Right cardiac atrium (tissue), 5 donors: ENCODE measurements around the gene TADA2B. TPM values are rescaled to one million over a fixed set of nuclear protein-coding genes. Genes with fewer than 3 reads are reported as not detected.

Experiments used
- ATAC-seq, 2 donors: fragments of 200-7000 bp; cut with Tn5 transposase; one replicate each; pipeline versions ENCODE4 v1.8.0 to v1.9.1; 2020; ENCODE audit warnings: moderate library complexity in 2 of 2, mild to moderate bottlenecking in 1 of 2
- DNase-seq, 3 donors: peaks; one replicate each; pipeline ENCODE4 v3.0.0-alpha.2; 2020
- H3K27ac ChIP-seq: one replicate; pipeline ENCODE4 v1.5.1; 2013; ENCODE audit warnings: mild to moderate bottlenecking, low read length, control low read depth, moderate library complexity
- H3K27me3 ChIP-seq: one replicate; pipeline ENCODE4 v1.6.1; 2013; ENCODE audit not compliant: control insufficient read depth, insufficient read depth
- H3K4me1 ChIP-seq: one replicate; pipeline ENCODE4 v1.6.1; 2013; ENCODE audit warnings: low read length; ENCODE audit not compliant: control insufficient read depth, insufficient read depth
- H3K4me3 ChIP-seq: one replicate; pipeline ENCODE4 v1.5.1; 2013; ENCODE audit warnings: low read length, control low read depth
- H3K9me3 ChIP-seq: one replicate; pipeline ENCODE4 v1.6.1; 2013; ENCODE audit warnings: low read length; ENCODE audit not compliant: control insufficient read depth
- WGBS: extraction: QIAGEN DNeasy Blood & Tissue Kit; methylation state at CpG from one replicate; pipeline ENCODE4 v1.1.7; 2013; 5-methylcytosine and 5-hydroxymethylcytosine counted together
- intact Hi-C, 4 donors: fragments of 100-400 bp; cut with DNase I; formaldehyde crosslinking; loops; one replicate each; pipeline versions ENCODE4 v1.11.0 to v1.14.0; 2022 to 2023
- polyA plus RNA-seq: library from polyadenylated mRNA; stranded (reverse); fragments of 200-250 nt; gene quantifications from one replicate; pipeline ENCODE4 v1.2.3, GENCODE V29; 2013
- total RNA-seq, 4 donors: library from RNA; stranded (reverse); fragmentation: NEBNext Ultra II Directional; extraction: Animal tissue kit (Norgen Biotek cat#: 25700); gene quantifications; one replicate each; pipeline ENCODE4 v1.2.1, GENCODE V29; 2021
- donor health status: healthy with polysubstance abuse.
- donor health status: DM: no; HTN: yes; CAD: no.
- donor health status: DM: no; HTN: no; CAD: no.
- donor health status: DM: no; HTN: yes; CAD: no; lungs with severe emphysema.
- donor health status: DM: yes; HTN: yes; CAD: no.

TADA2B gene
- total and polyA plus RNA-seq, 5 donors, result 19.7 to 35.6 (median 30.5) TPM

DNA sequence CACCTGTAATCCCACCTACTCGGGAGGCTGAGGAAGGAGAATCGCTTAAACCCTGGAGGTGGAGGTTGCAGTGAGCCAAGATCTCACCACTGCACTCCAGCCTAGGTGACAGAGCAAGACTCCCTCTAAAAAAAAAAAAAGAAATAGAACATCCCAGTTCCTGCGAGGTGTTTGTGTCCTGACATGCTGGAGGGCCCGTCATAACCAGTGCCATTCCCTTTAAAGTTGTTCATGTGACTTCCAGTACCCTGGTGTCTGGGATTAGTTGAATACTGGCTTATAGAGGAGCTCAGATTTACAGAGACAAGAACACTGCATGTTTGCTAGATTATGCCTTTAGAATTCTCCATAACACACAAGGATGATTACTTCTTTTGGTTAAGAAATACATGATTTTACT, 37.6 kb upstream of the TADA2B start:
- 90% methylated on average over 4 of the region's 4 CpGs for WGBS
- no peaks in the 10 kb centered on the region for H3K9me3 ChIP-seq
- intact Hi-C loops, result no loop called here

DNA sequence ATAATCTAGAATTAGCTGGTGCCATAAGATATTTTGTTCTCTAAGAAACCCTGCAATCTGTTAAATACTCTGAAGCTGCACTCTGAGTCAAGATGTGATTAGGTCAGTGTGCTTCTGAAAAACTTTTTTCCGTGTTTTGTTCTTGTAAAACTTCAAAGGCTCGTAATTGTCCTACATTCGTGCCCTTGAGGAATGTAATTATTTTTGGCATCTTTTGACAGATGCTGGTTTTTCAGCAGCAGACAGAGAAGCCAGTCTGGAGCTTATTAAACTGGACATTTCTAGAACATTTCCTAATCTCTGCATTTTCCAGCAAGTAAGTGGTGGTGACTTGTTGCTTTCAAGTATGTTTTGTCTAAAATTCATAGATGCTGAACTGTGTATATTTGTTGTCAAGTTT, 36.8 kb upstream of the TADA2B start:
- intact Hi-C loops, result no loop called here
- H3K27ac ChIP-seq, result no peak overlapping the region
- no peaks in the 10 kb centered on the region for H3K27me3 ChIP-seq
- H3K4me1 ChIP-seq, result no peaks in the 10 kb centered on the region
- DNase-seq (no peak), ATAC-seq (no peak)
- WGBS, result 70% methylated on average over 3 of the region's 3 CpGs
- H3K9me3 ChIP-seq, result no peaks in the 10 kb centered on the region
- H3K4me3 ChIP-seq, result no peak overlapping the region

More for the DNA sequence above, 37.6 kb upstream of the TADA2B start:
- no peak for DNase-seq
- H3K27ac ChIP-seq, result no peak overlapping the region
- H3K4me1 ChIP-seq, result no peaks in the 10 kb centered on the region
- H3K27me3 ChIP-seq, result no peaks in the 10 kb centered on the region
- no peak overlapping the region for H3K4me3 ChIP-seq
- ATAC-seq, result no peak

DNA sequence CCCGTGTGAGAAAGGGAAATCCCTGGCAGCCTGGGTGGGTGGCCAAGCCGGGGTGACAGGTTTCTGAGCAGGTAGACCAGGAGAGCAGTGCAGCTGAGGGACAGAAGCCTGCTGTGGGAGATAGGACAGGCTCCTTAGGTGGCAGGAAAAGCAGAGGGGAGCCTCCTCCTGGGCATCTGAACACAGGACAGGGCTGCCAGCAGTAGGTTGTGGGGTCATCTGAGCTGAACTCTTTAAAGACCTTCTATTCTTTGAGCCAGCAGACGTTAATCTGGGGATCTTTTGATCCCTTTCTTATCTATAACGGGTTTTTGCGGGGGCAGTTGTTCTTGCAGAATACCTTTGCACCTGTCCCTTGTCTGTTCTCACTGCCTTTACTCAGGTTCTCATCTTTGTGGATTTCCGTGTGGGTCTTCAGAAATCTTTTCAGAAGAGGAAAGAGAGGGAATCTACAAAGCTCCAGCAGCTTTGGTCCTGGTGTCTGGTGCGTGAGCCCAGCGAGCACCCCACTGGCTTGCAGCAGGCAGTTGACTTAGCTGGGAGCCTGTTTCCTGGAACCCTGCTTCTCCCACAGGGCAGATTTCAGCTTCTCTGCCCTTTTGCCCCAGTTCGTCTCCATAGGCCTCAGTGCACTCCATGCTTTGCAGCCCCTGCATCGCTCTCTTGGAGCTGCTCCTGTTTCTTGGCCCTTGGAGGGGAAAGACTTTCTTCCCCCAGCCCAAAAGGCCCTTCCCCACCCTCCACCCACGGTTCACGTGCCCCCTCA, 35.8 kb upstream of the TADA2B start:
- DNase-seq, result no peak
- intact Hi-C loops, result no loop called here
- Histone ChIP-seq H3K4me1 (no peaks in the 10 kb centered on the region), H3K4me3 (no peak overlapping the region), H3K27ac (no peak overlapping the region), H3K27me3 (no peaks in the 10 kb centered on the region), H3K9me3 (no peaks in the 10 kb centered on the region)
- WGBS, result 88% methylated on average over 12 of the region's 12 CpGs
- no peak for ATAC-seq

DNA sequence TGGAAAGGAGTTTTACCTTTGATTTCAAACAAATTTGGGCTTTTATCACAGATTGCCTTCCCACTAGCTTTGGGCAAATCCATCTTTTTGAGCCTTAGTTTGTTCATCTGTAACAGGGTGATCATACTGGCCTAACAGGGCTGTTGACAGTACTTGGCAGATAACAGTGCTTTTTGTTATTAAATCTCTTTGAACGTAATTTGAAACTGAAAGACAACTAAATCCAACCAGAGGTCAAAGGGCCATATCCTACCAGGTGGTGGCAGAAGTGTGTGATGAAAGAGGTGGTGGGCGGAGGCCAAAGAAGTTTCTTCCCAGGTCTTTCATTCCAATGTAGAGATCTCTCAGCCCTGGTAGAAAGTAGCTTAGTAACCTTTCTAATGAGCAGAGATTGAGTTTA, 35.2 kb upstream of the TADA2B start:
- no peak overlapping the region for H3K27ac ChIP-seq
- intact Hi-C loops, result no loop called here
- no peaks in the 10 kb centered on the region for H3K27me3 ChIP-seq
- 67% methylated on average over 2 of the region's 2 CpGs for WGBS
- no peaks in the 10 kb centered on the region for H3K4me1 ChIP-seq
- no peak overlapping the region for H3K4me3 ChIP-seq
- no peak for DNase-seq
- no peaks in the 10 kb centered on the region for H3K9me3 ChIP-seq
- no peak for ATAC-seq

DNA sequence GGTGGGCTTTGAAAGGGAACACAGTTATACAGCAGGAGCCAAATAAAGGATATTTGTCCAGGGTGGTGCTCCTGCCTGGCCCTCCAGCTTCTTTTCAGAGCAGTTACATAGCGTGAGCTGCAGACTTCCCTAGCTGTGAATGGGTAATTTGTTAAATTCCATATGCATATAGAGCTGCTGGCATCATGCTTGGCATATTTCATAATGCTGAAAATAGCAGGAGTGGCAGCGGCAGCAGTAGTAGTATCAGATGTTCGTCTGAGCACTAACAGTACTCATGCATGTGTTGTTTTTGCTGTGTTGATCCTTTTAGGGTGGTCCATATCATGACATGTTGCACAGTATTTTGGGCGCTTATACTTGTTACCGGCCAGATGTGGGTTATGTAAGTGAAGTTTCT, 33.6 kb upstream of the TADA2B start:
- Histone ChIP-seq H3K4me1 (no peaks in the 10 kb centered on the region), H3K9me3 (no peaks in the 10 kb centered on the region), H3K27me3 (no peaks in the 10 kb centered on the region), H3K27ac (no peak overlapping the region), H3K4me3 (no peak overlapping the region)
- intact Hi-C loops, result no loop called here
- peak; percentile 21 to 49 for ATAC-seq
- 67% methylated on average over 5 of the region's 5 CpGs for WGBS
- no peak for DNase-seq

DNA sequence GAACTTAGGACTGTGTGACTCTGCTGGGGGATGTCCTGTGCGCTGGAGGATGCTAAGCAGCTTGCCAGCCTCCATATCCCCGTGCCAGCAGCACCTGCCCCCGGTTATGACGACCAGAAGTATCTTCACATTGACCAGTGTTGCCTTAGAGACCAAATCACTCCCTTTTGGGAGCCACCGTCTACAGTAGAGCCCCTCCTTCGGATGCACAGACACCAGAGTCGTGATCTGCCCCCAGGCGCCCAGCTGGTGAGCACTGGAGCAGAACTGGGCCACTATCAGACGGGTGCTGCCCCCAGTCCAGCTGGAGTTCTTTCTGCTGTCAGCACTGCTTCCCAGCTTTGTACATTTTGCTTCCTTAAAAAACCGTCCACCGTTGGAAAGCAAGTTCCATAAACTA, 30.0 kb upstream of the TADA2B start:
- ATAC-seq (no peak), DNase-seq (no peak)
- no peak overlapping the region for H3K4me3 ChIP-seq
- WGBS, result 82% methylated on average over 11 of the region's 11 CpGs
- no peaks in the 10 kb centered on the region for H3K9me3 ChIP-seq
- no peak overlapping the region for H3K27ac ChIP-seq
- H3K27me3 ChIP-seq, result no peaks in the 10 kb centered on the region
- no peaks in the 10 kb centered on the region for H3K4me1 ChIP-seq
- intact Hi-C loops, result no loop called here

DNA sequence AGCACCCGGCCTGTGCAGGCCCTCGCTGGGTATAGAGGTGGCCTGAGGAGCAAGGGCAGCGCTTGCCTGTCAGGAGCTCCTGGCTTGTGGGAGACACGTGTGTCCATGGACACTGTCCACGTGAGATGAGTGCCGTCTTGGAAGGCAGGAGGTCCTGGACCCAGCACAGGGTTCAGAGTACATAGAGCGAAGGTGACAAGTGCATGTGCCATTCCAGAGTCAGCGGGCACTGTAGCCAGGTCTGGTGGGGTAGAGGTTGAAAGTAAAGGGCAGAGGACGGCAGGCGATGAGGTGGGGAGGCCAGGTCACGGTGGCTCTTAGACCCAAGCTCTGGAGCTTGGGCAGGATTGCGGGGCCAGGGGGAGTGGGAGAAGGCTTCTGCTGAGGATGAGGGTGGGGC, 28.4 kb upstream of the TADA2B start:
- Histone ChIP-seq H3K27me3 (no peaks in the 10 kb centered on the region), H3K4me1 (no peaks in the 10 kb centered on the region), H3K9me3 (no peaks in the 10 kb centered on the region), H3K27ac (no peak overlapping the region), H3K4me3 (no peak overlapping the region)
- no peak for ATAC-seq
- intact Hi-C loops, result no loop called here
- 97% methylated on average over 12 of the region's 12 CpGs for WGBS
- no peak for DNase-seq

DNA sequence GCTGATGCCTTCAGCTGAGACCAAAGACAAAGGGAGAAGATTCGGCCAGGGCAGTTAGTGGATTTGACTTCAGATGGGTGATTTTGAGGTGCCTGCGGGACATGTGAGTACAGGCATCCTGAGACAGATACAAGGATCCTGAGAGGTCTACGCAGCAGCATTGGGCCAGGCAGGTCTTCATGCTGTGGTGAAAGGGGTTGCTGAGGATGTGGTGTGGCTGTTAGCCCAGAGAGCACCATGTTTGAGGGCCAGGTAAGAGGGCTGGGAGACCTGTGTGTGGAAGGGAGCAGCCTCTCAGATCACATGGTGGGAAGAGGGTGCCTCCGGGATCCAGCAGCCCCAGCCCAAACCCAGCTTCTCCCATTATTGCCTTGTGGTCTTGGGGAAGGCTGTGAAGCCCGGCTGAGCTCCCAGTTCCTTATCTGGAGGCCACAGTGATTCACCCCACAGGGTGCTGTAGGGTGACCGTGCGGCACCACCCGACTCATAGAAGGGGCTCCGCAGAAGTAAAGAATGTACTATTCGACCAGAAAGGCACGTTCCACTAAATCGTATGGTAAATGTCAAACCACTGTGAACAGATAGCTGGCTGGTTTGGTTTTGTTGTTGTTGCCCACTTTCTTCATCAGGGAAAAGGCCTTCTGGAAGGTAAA, 27.7 kb upstream of the TADA2B start:
- no peaks in the 10 kb centered on the region for H3K4me1 ChIP-seq
- H3K9me3 ChIP-seq, result no peaks in the 10 kb centered on the region
- 68% methylated on average over 12 of the region's 12 CpGs for WGBS
- DNase-seq (no peak), ATAC-seq (no peak)
- intact Hi-C loops, result no loop called here
- no peak overlapping the region for H3K4me3 ChIP-seq
- no peaks in the 10 kb centered on the region for H3K27me3 ChIP-seq
- H3K27ac ChIP-seq, result no peak overlapping the region

DNA sequence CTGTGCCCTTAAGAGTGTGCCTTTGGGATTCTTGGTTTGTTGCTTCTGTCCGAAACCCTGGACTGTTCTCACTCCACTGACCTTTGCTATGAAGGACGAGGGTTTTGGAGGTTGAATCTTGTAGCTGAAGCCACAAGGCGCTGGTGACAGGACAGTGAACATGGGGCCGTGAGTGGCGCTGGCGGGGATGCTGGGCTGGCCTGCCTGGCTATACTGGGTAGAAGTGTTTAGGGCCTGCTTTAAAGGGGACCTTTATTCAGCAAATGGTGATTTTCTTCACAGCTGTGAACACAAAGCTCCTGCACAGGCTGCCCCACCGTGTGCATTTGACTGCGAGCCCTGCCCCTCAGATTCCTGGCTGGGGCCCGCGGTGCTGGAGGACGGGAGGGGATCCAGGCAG, 27.1 kb upstream of the TADA2B start:
- DNase-seq (no peak), ATAC-seq (no peak)
- 72% methylated on average over 11 of the region's 11 CpGs for WGBS
- Histone ChIP-seq H3K9me3 (no peaks in the 10 kb centered on the region), H3K27ac (no peak overlapping the region), H3K4me1 (no peaks in the 10 kb centered on the region), H3K27me3 (no peaks in the 10 kb centered on the region), H3K4me3 (no peak overlapping the region)
- intact Hi-C loops, result no loop called here

DNA sequence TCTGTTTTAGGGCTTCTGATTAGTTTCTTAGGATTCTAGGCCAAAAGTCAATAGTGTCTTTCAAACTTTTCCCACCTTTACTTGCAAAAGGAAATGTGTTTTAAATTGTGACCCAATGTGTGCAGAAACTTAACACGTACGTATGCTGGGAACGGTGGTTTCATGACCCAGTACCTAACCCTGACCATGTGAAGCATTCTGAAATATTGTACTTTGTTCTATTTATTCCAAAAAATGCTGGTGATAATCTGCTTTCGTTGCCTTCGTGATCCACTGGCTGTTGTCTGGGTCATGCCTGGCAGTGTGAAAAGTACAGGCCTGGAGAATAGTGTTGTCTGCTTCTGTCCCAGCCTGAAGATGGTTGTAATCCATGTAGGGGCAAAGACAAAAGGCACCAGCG, 26.7 kb upstream of the TADA2B start:
- ATAC-seq (no peak), DNase-seq (no peak)
- H3K9me3 ChIP-seq, result no peaks in the 10 kb centered on the region
- H3K27me3 ChIP-seq, result no peaks in the 10 kb centered on the region
- H3K4me1 ChIP-seq, result no peaks in the 10 kb centered on the region
- no peak overlapping the region for H3K4me3 ChIP-seq
- intact Hi-C loops, result no loop called here
- WGBS, result 86% methylated on average over 6 of the region's 6 CpGs
- no peak overlapping the region for H3K27ac ChIP-seq

DNA sequence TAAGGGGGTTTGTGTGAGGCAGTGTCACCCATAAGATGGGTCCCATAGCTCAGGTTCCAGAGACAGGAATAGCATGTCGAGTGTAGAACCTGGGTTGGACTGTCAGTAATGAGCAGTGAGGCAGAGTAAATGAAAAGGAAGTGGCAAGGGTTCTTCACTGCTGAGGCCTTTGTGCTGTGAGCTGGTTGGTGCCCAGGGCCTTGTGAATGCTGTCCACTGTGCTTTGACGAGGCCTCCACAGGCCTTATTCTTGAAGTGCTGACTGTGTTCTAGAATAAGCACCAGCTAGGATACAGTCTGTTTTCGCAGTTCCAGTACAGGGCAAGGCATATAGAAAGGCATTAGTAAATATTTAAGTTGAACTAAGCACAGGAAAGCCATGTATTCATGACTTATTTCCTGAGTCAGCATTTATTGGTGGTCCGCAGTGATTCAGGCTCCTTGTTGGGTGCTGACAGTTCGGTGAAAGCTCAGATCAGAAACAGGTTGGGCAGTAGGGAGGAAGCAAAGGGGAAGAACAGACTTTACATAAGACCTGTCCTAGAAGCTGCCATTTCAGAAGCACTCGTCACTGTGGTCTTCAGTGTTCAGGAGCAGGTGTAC, 25.6 kb upstream of the TADA2B start:
- no peak for ATAC-seq
- H3K27ac ChIP-seq, result no peak overlapping the region
- intact Hi-C loops, result no loop called here
- DNase-seq, result no peak
- H3K4me3 ChIP-seq, result no peak overlapping the region
- H3K27me3 ChIP-seq, result no peaks in the 10 kb centered on the region
- H3K4me1 ChIP-seq, result no peaks in the 10 kb centered on the region
- WGBS, result 93% methylated on average over 6 of the region's 6 CpGs
- H3K9me3 ChIP-seq, result no peaks in the 10 kb centered on the region
